H1 (cell line): ENCODE data around the gene FGD6. TPM values are rescaled to one million over a fixed set of nuclear protein-coding genes. Genes with fewer than 3 reads are reported as not detected.

Experiments
- CTCF ChIA-PET: fragments of 300-600 bp; sonication (Branson Sonifier 250); formaldehyde crosslinking; loops from one replicate; lab custom pipeline; 2021; ENCODE audit not compliant: partially characterized antibody; lab: Charles Lee
- POLR2A ChIA-PET: fragments of 300-600 bp; sonication (Branson Sonifier 250); formaldehyde crosslinking; loops from one replicate; lab custom pipeline; 2021; ENCODE audit warnings: inconsistent platforms; ENCODE audit not compliant: partially characterized antibody; lab: Charles Lee
- DNase-seq, 2 experiments: peaks; one replicate each; pipeline versions ENCODE4 v3.0.0 to v3.0.0-alpha.2; 2010 to 2022; ENCODE audit warnings: low spot score in 2 of 2, low read depth in 1 of 2, mixed read lengths in 1 of 2
- FAIRE-seq: peaks from 2 replicates; lab custom pipeline; 2011; peaks lifted over from hg19 to GRCh38; lab: Jason Lieb, UNC
- H2AFZ ChIP-seq: 2 replicates; pipeline ENCODE4 v1.8.1; 2012; ENCODE audit warnings: low read length, inconsistent platforms
- H2AK5ac ChIP-seq: 2 replicates; pipeline ENCODE4 v1.6.1; 2013; ENCODE audit warnings: low read depth, low read length
- H2BK120ac ChIP-seq: replicated peaks from 2 replicates; pipeline ENCODE3; 2013; ENCODE audit warnings: low read depth, low read length, inconsistent platforms
- H2BK12ac ChIP-seq: 2 replicates; pipeline ENCODE4 v1.6.1; 2013; ENCODE audit warnings: low read depth, low read length
- H2BK15ac ChIP-seq: 2 replicates; pipeline ENCODE4 v1.6.1; 2013; ENCODE audit warnings: low read length
- H2BK20ac ChIP-seq: 2 replicates; pipeline ENCODE4 v1.6.1; 2013; ENCODE audit warnings: low read length
- H2BK5ac ChIP-seq: 2 replicates; pipeline ENCODE4 v1.6.1; 2013; ENCODE audit warnings: low read depth, low read length
- H3K14ac ChIP-seq: 2 replicates; pipeline ENCODE4 v1.6.1; 2013; ENCODE audit warnings: inconsistent platforms; ENCODE audit not compliant: insufficient read length
- H3K18ac ChIP-seq: 2 replicates; pipeline ENCODE4 v1.6.1; 2013; ENCODE audit warnings: low read length; ENCODE audit errors: extremely low read depth
- H3K23ac ChIP-seq: 2 replicates; pipeline ENCODE4 v1.6.1; 2013; ENCODE audit warnings: inconsistent platforms; ENCODE audit not compliant: insufficient read length
- H3K23me2 ChIP-seq: 2 replicates; pipeline ENCODE4 v1.6.1; 2013; ENCODE audit warnings: low read depth, low read length
- H3K27ac ChIP-seq: 2 replicates; pipeline ENCODE4 v1.6.1; 2011; ENCODE audit warnings: low read depth, low read length, inconsistent platforms
- H3K27me3 ChIP-seq, 4 experiments: replicated peaks in 1 of 4; 1 replicate in 1 of 4; 2 replicates in 3 of 4; pipeline versions ENCODE4 v1.6.1 to v1.8.1; 2011 to 2013; ENCODE audit warnings: low read length in 3 of 4, mild to moderate bottlenecking in 3 of 4, inconsistent platforms in 2 of 4, mixed read lengths in 2 of 4, moderate library complexity in 1 of 4; ENCODE audit not compliant: control insufficient read depth in 3 of 4, insufficient read depth in 3 of 4; ENCODE audit errors: extremely low read depth in 1 of 4
- H3K36me3 ChIP-seq, 4 experiments: 2 replicates each; pipeline versions ENCODE4 v1.6.1 to v1.8.1; 2011 to 2013; ENCODE audit warnings: mild to moderate bottlenecking in 4 of 4, low read length in 3 of 4, moderate library complexity in 2 of 4, control low read depth in 1 of 4, inconsistent platforms in 1 of 4; ENCODE audit not compliant: insufficient read depth in 4 of 4, control insufficient read depth in 2 of 4
- H3K4ac ChIP-seq: replicated peaks from 2 replicates; pipeline ENCODE3; 2013; ENCODE audit warnings: low read length, low read depth, mixed read lengths, inconsistent platforms; ENCODE audit not compliant: insufficient read length
- H3K4me1 ChIP-seq, 4 experiments: replicated peaks in 1 of 4; 1 replicate in 1 of 4; 2 replicates in 3 of 4; pipeline versions ENCODE4 v1.6.1 to v1.8.1; 2011 to 2013; ENCODE audit warnings: low read length in 3 of 4, inconsistent platforms in 2 of 4, mixed read lengths in 1 of 4; ENCODE audit not compliant: insufficient read depth in 4 of 4, control insufficient read depth in 3 of 4
- H3K4me2 ChIP-seq, 2 experiments: 2 replicates each; pipeline versions ENCODE4 v1.6.1 to v1.8.1; 2011 to 2013; ENCODE audit warnings: low read depth in 2 of 2, low read length in 2 of 2, control low read depth in 1 of 2, inconsistent platforms in 1 of 2, mild to moderate bottlenecking in 1 of 2; ENCODE audit not compliant: insufficient read depth in 1 of 2
- H3K4me3 ChIP-seq, 4 experiments: fragments of 200-600, 300-600 bp in 1 of 4; sonication (generic), shearing (Covaris generic), sonication (Bioruptor Twin) in 1 of 4; 2 replicates each; pipeline versions ENCODE4 v1.5.1 to v1.8.1; 2011 to 2016; ENCODE audit warnings: low read length in 4 of 4, low read depth in 3 of 4, control low read depth in 2 of 4, inconsistent platforms in 2 of 4, mild to moderate bottlenecking in 2 of 4, mixed read lengths in 1 of 4, moderate library complexity in 1 of 4; ENCODE audit not compliant: insufficient read depth in 2 of 4; ENCODE audit errors: extremely low read depth in 1 of 4
- H3K56ac ChIP-seq: replicated peaks from 2 replicates; pipeline ENCODE3; 2013; ENCODE audit warnings: low read depth, mild to moderate bottlenecking, mixed read lengths, low read length, inconsistent platforms; ENCODE audit not compliant: insufficient read length
- H3K79me1 ChIP-seq: 2 replicates; pipeline ENCODE4 v1.6.1; 2013; ENCODE audit warnings: low read depth, low read length, control low read depth
- H3K79me2 ChIP-seq, 2 experiments: 2 replicates each; pipeline versions ENCODE4 v1.6.1 to v1.8.1; 2012 to 2013; ENCODE audit warnings: low read length in 2 of 2, mild to moderate bottlenecking in 2 of 2, inconsistent platforms in 1 of 2; ENCODE audit not compliant: insufficient read depth in 2 of 2, control insufficient read depth in 1 of 2
- H3K9ac ChIP-seq, 4 experiments: replicated peaks in 1 of 4; 1 replicate in 1 of 4; 2 replicates in 3 of 4; pipeline versions ENCODE4 v1.6.1 to v1.8.1; 2011 to 2013; ENCODE audit warnings: low read depth in 3 of 4, low read length in 3 of 4, control low read depth in 2 of 4, mild to moderate bottlenecking in 2 of 4, moderate library complexity in 2 of 4, inconsistent platforms in 1 of 4; ENCODE audit errors: extremely low read depth in 1 of 4
- H3K9me3 ChIP-seq, 2 experiments: 2 replicates each; pipeline versions ENCODE4 v1.6.1 to v1.8.1; 2012 to 2013; ENCODE audit warnings: mild to moderate bottlenecking in 2 of 2, moderate library complexity in 2 of 2, control low read depth in 1 of 2, inconsistent platforms in 1 of 2, low read depth in 1 of 2, low read length in 1 of 2, mixed read lengths in 1 of 2; ENCODE audit not compliant: insufficient read depth in 2 of 2
- H4K20me1 ChIP-seq, 2 experiments: replicated peaks in 1 of 2; 2 replicates each; pipeline versions ENCODE3 to v1.8.1; 2011 to 2013; ENCODE audit warnings: inconsistent platforms in 2 of 2, low read length in 2 of 2, mild to moderate bottlenecking in 1 of 2; ENCODE audit not compliant: insufficient read depth in 2 of 2, control insufficient read depth in 1 of 2
- H4K5ac ChIP-seq: 2 replicates; pipeline ENCODE4 v1.6.1; 2013; ENCODE audit warnings: low read length, low read depth, mixed read lengths, inconsistent platforms; ENCODE audit not compliant: insufficient read length
- H4K8ac ChIP-seq: 2 replicates; pipeline ENCODE4 v1.8.0; 2013; ENCODE audit warnings: mild to moderate bottlenecking, moderate library complexity, low read length, inconsistent platforms; ENCODE audit not compliant: insufficient read depth; ENCODE audit errors: extremely low read depth
- H4K91ac ChIP-seq: replicated peaks from 2 replicates; pipeline ENCODE3; 2013; ENCODE audit warnings: low read length, mixed read lengths, inconsistent platforms; ENCODE audit not compliant: insufficient read length
- BACH1 ChIP-seq: IDR thresholded peaks from 2 replicates; pipeline ENCODE4 v1.6.1; 2012; ENCODE audit warnings: low read length, improper control_type of control experiment
- SP1 ChIP-seq: IDR thresholded peaks from 2 replicates; pipeline ENCODE4 v1.6.1; 2011; ENCODE audit warnings: low read depth, low read length
- WGBS, 2 experiments: shearing (Covaris generic) in 1 of 2; methylation state at CpG; one replicate each; pipeline versions ENCODE4 v1.1.6 to v1.1.7; 2013 to 2015; ENCODE audit warnings: low lambda C conversion rate in 2 of 2, mixed read lengths in 2 of 2, inconsistent platforms in 1 of 2, low coverage in 1 of 2, missing lambda C conversion rate in 1 of 2; ENCODE audit not compliant: insufficient replicate concordance in 2 of 2, insufficient coverage in 1 of 2, insufficient read length in 1 of 2; ENCODE audit errors: extremely low coverage in 1 of 2, missing lambda C conversion rate in 1 of 2; 5-methylcytosine and 5-hydroxymethylcytosine counted together
- polyA plus RNA-seq, 7 experiments: library from polyadenylated mRNA; depleted of rRNA in 3 of 7; stranded (reverse) in 5 of 7; unstranded in 2 of 7; fragments of >200 nt in 5 of 7; fragments of 200-250 nt in 2 of 7; gene quantifications; 1 replicate in 5 of 7; 2 replicates in 1 of 7; 4 replicates in 1 of 7; pipeline versions ENCODE4 v1.2.1 to v1.2.3, GENCODE V29; 2011 to 2013; ENCODE audit warnings: missing spikeins in 2 of 7, mixed read lengths in 2 of 7
- total RNA-seq: library from RNA; stranded (reverse); fragmentation: NEBNext Ultra II Directional; extraction: Animal tissue kit (Norgen Biotek cat#: 25700); gene quantifications from 2 replicates; pipeline ENCODE4 v1.2.1, GENCODE V29; 2021

The FGD6 gene
- total and polyA plus RNA-seq, 2 of the 8 experiments (the other 6 are each of a cell fraction or from before 2014, with no cell fraction given): 12.2 to 24.3 TPM

GRCh38 chr12:95168746-95169145, 48.5 kb downstream of the FGD6 start:
- Histone ChIP-seq H3K4me1 (no peaks in the 10 kb centered on the region), H3K27me3 (no peaks in the 10 kb centered on the region), H4K5ac (no peak overlapping the region), H3K27ac (no peak overlapping the region), H2BK15ac (no peak overlapping the region), H3K9me3 (no peaks in the 10 kb centered on the region), H3K79me2 (peaks cover 0 to 2% of the 10 kb centered on the region in 2 experiments; a peak in 1 of 4 replicates), H3K4me3 (no peak overlapping the region), H4K91ac (no peak overlapping the region), H2BK20ac (no peak overlapping the region), H4K8ac (no peak overlapping the region), H2BK120ac (no peak overlapping the region), H2BK12ac (no peak overlapping the region), H2AK5ac (no peak overlapping the region), H4K20me1 (no peaks in the 10 kb centered on the region), H3K14ac (no peak overlapping the region), H2BK5ac (no peak overlapping the region), H3K4ac (no peak overlapping the region), H3K23me2 (no peaks in the 10 kb centered on the region), H3K36me3 (peaks cover 0 to 22% (median 5%) of the 10 kb centered on the region in 4 experiments; a peak in 3 of 8 replicates), H3K56ac (no peak overlapping the region), H2AFZ (no peak overlapping the region), H3K79me1 (no peaks in the 10 kb centered on the region), H3K23ac (no peak overlapping the region), H3K4me2 (no peak overlapping the region), H3K18ac (no peak overlapping the region), H3K9ac (no peak overlapping the region)
- DNase-seq (no peak), FAIRE-seq (no peak)
- WGBS, 2 experiments: 93% methylated on average over 2 of the region's 2 CpGs; no CpG with 5 or more reads in 1 of the 2 experiments
- ChIA-PET CTCF (interaction anchor here (1.4 kb wide), 1 partner anchor 21 kb away, joined by 6 read pairs; no protein-coding TSS in a partner anchor), POLR2A (no interaction called here)
- no peak for TF ChIP-seq BACH1
- no peak for TF ChIP-seq SP1
